ENCODE results near the gene RALGAPB. TPM values are rescaled to one million over a fixed set of nuclear protein-coding genes. Genes with fewer than 3 reads are reported as not detected.

RALGAPB gene
- total and polyA plus RNA-seq, 2 of the 13 experiments (the other 11 are each of a cell fraction or from before 2014, with no cell fraction given), result 17.6 to 30.6 TPM

DNA sequence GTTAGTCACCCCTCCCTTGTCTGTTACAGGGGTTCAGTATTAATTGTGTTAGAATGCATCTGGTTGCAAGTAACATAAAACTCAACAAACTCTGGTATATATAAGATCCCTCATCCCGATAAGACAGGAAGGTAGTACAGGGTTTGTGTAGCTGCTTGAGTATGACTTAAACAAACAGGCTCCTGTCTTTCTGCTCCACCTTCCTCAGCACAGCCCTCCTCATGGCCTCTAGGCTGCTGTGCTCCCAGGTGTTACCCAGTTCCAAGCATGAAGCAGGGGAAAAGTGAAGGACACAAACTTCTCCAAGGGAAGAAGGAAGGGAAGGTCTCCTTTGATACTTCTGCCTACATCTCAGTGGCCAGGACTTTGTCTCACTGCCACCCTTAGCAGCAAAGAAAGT is 1.4 kb upstream of the RALGAPB start (continued):
- TF ChIP-seq E2F1 (CRISPR knock-in tag; IDR thresholded peaks at IDR 0.05) (no peak), ZFP37 (CRISPR knock-in tag; IDR thresholded peaks at IDR 0.05; ENCODE audit: borderline replicate concordance) (no peak), KLF16 (CRISPR knock-in tag; IDR thresholded peaks at IDR 0.05) (no peak), HOXA7 (CRISPR knock-in tag; IDR thresholded peaks at IDR 0.05) (no peak), ONECUT2 (CRISPR knock-in tag; IDR thresholded peaks at IDR 0.05) (no peak), DZIP1 (CRISPR knock-in tag; IDR thresholded peaks at IDR 0.05) (no peak), ZNF136 (CRISPR knock-in tag; IDR thresholded peaks at IDR 0.05; ENCODE audit: low read depth) (no peak), ZNF317 (CRISPR knock-in tag; IDR thresholded peaks at IDR 0.05) (no peak), ZNF251 (CRISPR knock-in tag; IDR thresholded peaks at IDR 0.05) (no peak), HNF1A (IDR thresholded peaks at IDR 0.05; ENCODE audit: low read depth) (no peak), HNF1A (CRISPR knock-in tag; IDR thresholded peaks at IDR 0.05; ENCODE audit: borderline replicate concordance) (no peak), ZNF10 (CRISPR knock-in tag; IDR thresholded peaks at IDR 0.05; ENCODE audit: borderline replicate concordance, low read depth) (no peak), RFX3 (CRISPR knock-in tag; IDR thresholded peaks at IDR 0.05) (peak; percentile 37; the same call in 1 of the 2 replicates), ZBTB8A (CRISPR knock-in tag; IDR thresholded peaks at IDR 0.05; ENCODE audit: borderline replicate concordance, low read depth) (no peak), ZNF672 (CRISPR knock-in tag; IDR thresholded peaks at IDR 0.05) (no peak), NFYB (CRISPR knock-in tag; IDR thresholded peaks at IDR 0.05) (no peak)
- TF ChIP-seq, protein P1, sequence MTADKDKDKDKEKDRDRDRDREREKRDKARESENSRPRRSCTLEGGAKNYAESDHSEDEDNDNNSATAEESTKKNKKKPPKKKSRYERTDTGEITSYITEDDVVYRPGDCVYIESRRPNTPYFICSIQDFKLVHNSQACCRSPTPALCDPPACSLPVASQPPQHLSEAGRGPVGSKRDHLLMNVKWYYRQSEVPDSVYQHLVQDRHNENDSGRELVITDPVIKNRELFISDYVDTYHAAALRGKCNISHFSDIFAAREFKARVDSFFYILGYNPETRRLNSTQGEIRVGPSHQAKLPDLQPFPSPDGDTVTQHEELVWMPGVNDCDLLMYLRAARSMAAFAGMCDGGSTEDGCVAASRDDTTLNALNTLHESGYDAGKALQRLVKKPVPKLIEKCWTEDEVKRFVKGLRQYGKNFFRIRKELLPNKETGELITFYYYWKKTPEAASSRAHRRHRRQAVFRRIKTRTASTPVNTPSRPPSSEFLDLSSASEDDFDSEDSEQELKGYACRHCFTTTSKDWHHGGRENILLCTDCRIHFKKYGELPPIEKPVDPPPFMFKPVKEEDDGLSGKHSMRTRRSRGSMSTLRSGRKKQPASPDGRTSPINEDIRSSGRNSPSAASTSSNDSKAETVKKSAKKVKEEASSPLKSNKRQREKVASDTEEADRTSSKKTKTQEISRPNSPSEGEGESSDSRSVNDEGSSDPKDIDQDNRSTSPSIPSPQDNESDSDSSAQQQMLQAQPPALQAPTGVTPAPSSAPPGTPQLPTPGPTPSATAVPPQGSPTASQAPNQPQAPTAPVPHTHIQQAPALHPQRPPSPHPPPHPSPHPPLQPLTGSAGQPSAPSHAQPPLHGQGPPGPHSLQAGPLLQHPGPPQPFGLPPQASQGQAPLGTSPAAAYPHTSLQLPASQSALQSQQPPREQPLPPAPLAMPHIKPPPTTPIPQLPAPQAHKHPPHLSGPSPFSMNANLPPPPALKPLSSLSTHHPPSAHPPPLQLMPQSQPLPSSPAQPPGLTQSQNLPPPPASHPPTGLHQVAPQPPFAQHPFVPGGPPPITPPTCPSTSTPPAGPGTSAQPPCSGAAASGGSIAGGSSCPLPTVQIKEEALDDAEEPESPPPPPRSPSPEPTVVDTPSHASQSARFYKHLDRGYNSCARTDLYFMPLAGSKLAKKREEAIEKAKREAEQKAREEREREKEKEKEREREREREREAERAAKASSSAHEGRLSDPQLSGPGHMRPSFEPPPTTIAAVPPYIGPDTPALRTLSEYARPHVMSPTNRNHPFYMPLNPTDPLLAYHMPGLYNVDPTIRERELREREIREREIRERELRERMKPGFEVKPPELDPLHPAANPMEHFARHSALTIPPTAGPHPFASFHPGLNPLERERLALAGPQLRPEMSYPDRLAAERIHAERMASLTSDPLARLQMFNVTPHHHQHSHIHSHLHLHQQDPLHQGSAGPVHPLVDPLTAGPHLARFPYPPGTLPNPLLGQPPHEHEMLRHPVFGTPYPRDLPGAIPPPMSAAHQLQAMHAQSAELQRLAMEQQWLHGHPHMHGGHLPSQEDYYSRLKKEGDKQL (CRISPR knock-in tag; IDR thresholded peaks at IDR 0.05; ENCODE audit: low read depth), result 0 out of 2 replicates have a peak, but pooled peaks have one; percentile 24
